Posterior vena cava (tissue), 2 donors: ENCODE data around the gene LIMCH1. TPM values are rescaled to one million over a fixed set of nuclear protein-coding genes. Genes with fewer than 3 reads are reported as not detected.

Experiments
- DNase-seq: peaks from one replicate; pipeline ENCODE4 v3.0.0-alpha.2; 2020; ENCODE audit warnings: low spot score
- intact Hi-C, 2 donors: fragments of 100-400 bp; cut with DNase I; formaldehyde crosslinking; loops; one replicate each; pipeline versions ENCODE4 v1.14.1 to v1.14.2; 2022 to 2023
- total RNA-seq, 2 donors: library from RNA; stranded (reverse); fragmentation: NEBNext Ultra II Directional; extraction: Animal tissue kit (Norgen Biotek cat#: 25700); gene quantifications; one replicate each; pipeline ENCODE4 v1.2.1, GENCODE V29; 2021
- donor health status: DM: yes; HTN: yes; CAD: no.
- donor health status: DM: yes; HTN: yes; CAD: no.

Gene LIMCH1
- total RNA-seq, 2 donors from 2014 or later, result 38.7 to 68.0 TPM

- DNase-seq, result peak; percentile 80
- intact Hi-C loops, result no loop called here
These were observed 56.5 kb downstream of the LIMCH1 start for GRCh38 chr4:41594432-41594831.

- DNase-seq, result no peak
- intact Hi-C loops, result no loop called here
These were observed 59.5 kb downstream of the LIMCH1 start for GRCh38 chr4:41597494-41597893.

GRCh38 chr4:41598580-41598979, 60.6 kb downstream of the LIMCH1 start:
- DNase-seq, result no peak
- intact Hi-C loops, result no loop called here

- intact Hi-C loops, result no loop called here
- DNase-seq, result no peak
These were observed 61.3 kb downstream of the LIMCH1 start for GRCh38 chr4:41599192-41599786.

GRCh38 chr4:41600243-41600912, 62.4 kb downstream of the LIMCH1 start:
- intact Hi-C loops, result no loop called here
- DNase-seq, result no peak

- intact Hi-C loops, result no loop called here
- DNase-seq, result no peak
These were observed 63.1 kb downstream of the LIMCH1 start for GRCh38 chr4:41601025-41601424.

- no peak for DNase-seq
- intact Hi-C loops, result no loop called here
These were observed 64.2 kb downstream of the LIMCH1 start for GRCh38 chr4:41602113-41602512.

- DNase-seq, result no peak
- intact Hi-C loops, result no loop called here
These were observed 65.0 kb downstream of the LIMCH1 start for GRCh38 chr4:41602886-41603498.

- no peak for DNase-seq
- intact Hi-C loops, result no loop called here
These were observed 71.9 kb downstream of the LIMCH1 start for GRCh38 chr4:41609851-41610250.

GRCh38 chr4:41610474-41610873, 72.5 kb downstream of the LIMCH1 start:
- DNase-seq, result no peak
- intact Hi-C loops, result no loop called here

GRCh38 chr4:41611124-41611838, 73.3 kb downstream of the LIMCH1 start:
- no peak for DNase-seq

GRCh38 chr4:41611881-41612871, 74.2 kb downstream of the LIMCH1 start:
- intact Hi-C loops, result no loop called here
- no peak for DNase-seq

More at GRCh38 chr4:41611124-41611838, 73.3 kb downstream of the LIMCH1 start:
- intact Hi-C loops, result no loop called here

GRCh38 chr4:41613386-41613785, 75.4 kb downstream of the LIMCH1 start:
- intact Hi-C loops, result no loop called here

GRCh38 chr4:41613821-41614220, 75.9 kb downstream of the LIMCH1 start:
- intact Hi-C loops, result no loop called here
- DNase-seq, result no peak

More at GRCh38 chr4:41613386-41613785, 75.4 kb downstream of the LIMCH1 start:
- DNase-seq, result no peak

- intact Hi-C loops, result no loop called here
- DNase-seq, result no peak
These were observed 76.6 kb downstream of the LIMCH1 start for GRCh38 chr4:41614519-41614918.

GRCh38 chr4:41619161-41619560, 81.2 kb downstream of the LIMCH1 start:
- no peak for DNase-seq
- intact Hi-C loops, result no loop called here

GRCh38 chr4:41620594-41621256, 82.8 kb downstream of the LIMCH1 start:
- no peak for DNase-seq
- intact Hi-C loops, result no loop called here

GRCh38 chr4:41622787-41623186, 84.8 kb downstream of the LIMCH1 start:
- intact Hi-C loops, result no loop called here

More at GRCh38 chr4:41622787-41623186, 84.8 kb downstream of the LIMCH1 start:
- DNase-seq, result no peak
